HepG2 (cell line): ENCODE results near the gene SYTL5. TPM values are rescaled to one million over a fixed set of nuclear protein-coding genes. Genes with fewer than 3 reads are reported as not detected.

ENCODE experiments used
- ATAC-seq: fragments of 200-7000 bp; cut with Tn5 transposase; 3 replicates; pipeline ENCODE4 v1.9.1; 2020; ENCODE audit warnings: mild to moderate bottlenecking, moderate library complexity
- BruUV-seq: library from RNA; stranded (reverse); fragments of 400-500 nt; replicated peaks from 2 replicates; lab custom pipeline; 2021; lab: Mats Ljungman, UMichigan
- CTCF ChIA-PET: fragments of 300-600 bp; formaldehyde crosslinking; extraction: SDS; loops from one replicate; lab custom pipeline; 2021; ENCODE audit warnings: low total read pairs, inconsistent platforms, low intra/inter-chr PET ratio; lab: Yijun Ruan, JAX
- POLR2A ChIA-PET: fragments of 350-600 bp; sonication (Branson Sonifier 250); formaldehyde crosslinking; loops from one replicate; lab custom pipeline; 2020; ENCODE audit warnings: antibody characterized with exemption, inconsistent platforms; lab: Yijun Ruan, JAX
- DNase-seq: peaks from one replicate; pipeline ENCODE4 v3.0.0-alpha.2; 2015; ENCODE audit warnings: low spot score
- FAIRE-seq: peaks from 3 replicates; lab custom pipeline; 2011; peaks lifted over from hg19 to GRCh38; lab: Jason Lieb, UNC
- H2AFZ ChIP-seq: one replicate; pipeline ENCODE4 v1.6.1; 2011; ENCODE audit warnings: low read length, inconsistent platforms
- H3K27ac ChIP-seq: fragments of 300-600 bp; 3 replicates; pipeline ENCODE4 v1.8.0; 2011; ENCODE audit warnings: mixed run types, mild to moderate bottlenecking, mixed read lengths, low read length, inconsistent platforms; ENCODE audit not compliant: insufficient read depth; ENCODE audit errors: extremely low read length
- H3K27me3 ChIP-seq, 2 experiments: fragments of 200-600 bp in 1 of 2; 2 replicates in 1 of 2; 3 replicates in 1 of 2; pipeline versions ENCODE4 v1.6.0 to v1.8.0; 2011; ENCODE audit warnings: low read length in 2 of 2, mild to moderate bottlenecking in 2 of 2, moderate library complexity in 2 of 2, inconsistent platforms in 1 of 2; ENCODE audit not compliant: insufficient read depth in 2 of 2, control insufficient read depth in 1 of 2
- H3K36me3 ChIP-seq, 2 experiments: fragments of 200-600 bp in 1 of 2; replicated peaks in 1 of 2; 2 replicates in 1 of 2; 3 replicates in 1 of 2; pipeline versions ENCODE4 v1.5.1 to v1.8.0; 2011; ENCODE audit warnings: low read length in 2 of 2, inconsistent platforms in 1 of 2; ENCODE audit not compliant: insufficient read depth in 2 of 2, control insufficient read depth in 1 of 2
- H3K4me1 ChIP-seq: 2 replicates; pipeline ENCODE4 v1.5.1; 2012; ENCODE audit warnings: low read length, inconsistent platforms; ENCODE audit not compliant: insufficient read depth
- H3K4me2 ChIP-seq: 2 replicates; pipeline ENCODE4 v1.6.0; 2011; ENCODE audit warnings: low read depth, low read length, inconsistent platforms
- H3K4me3 ChIP-seq, 3 experiments: fragments of 200-600 bp in 1 of 3; sonication (generic), shearing (Covaris generic) in 1 of 3; replicated peaks in 1 of 3; 2 replicates each; pipeline ENCODE4 v1.5.1; 2011 to 2016; ENCODE audit warnings: low read length in 3 of 3, inconsistent platforms in 2 of 3, low read depth in 2 of 3, mild to moderate bottlenecking in 2 of 3, control low read depth in 1 of 3, mixed read lengths in 1 of 3; ENCODE audit not compliant: insufficient read depth in 1 of 3
- H3K79me2 ChIP-seq: one replicate; pipeline ENCODE4 v1.6.1; 2011; ENCODE audit warnings: low read length, inconsistent platforms; ENCODE audit not compliant: insufficient read depth
- H3K9ac ChIP-seq: 2 replicates; pipeline ENCODE4 v1.6.0; 2011; ENCODE audit warnings: mild to moderate bottlenecking, low read depth, low read length, inconsistent platforms; ENCODE audit not compliant: insufficient read depth
- H3K9me3 ChIP-seq: 2 replicates; pipeline ENCODE4 v1.5.1; 2012; ENCODE audit warnings: mild to moderate bottlenecking, low read length
- H4K20me1 ChIP-seq: 2 replicates; pipeline ENCODE4 v1.6.0; 2011; ENCODE audit warnings: inconsistent platforms, mild to moderate bottlenecking, low read length, moderate library complexity; ENCODE audit not compliant: insufficient read depth
- EEA1 ChIP-seq: sonication (generic); formaldehyde crosslinking; IDR thresholded peaks from 2 replicates; pipeline ENCODE4 v1.5.1; 2020; ENCODE audit warnings: mild to moderate bottlenecking, missing genetic modification reagents, borderline replicate concordance
- LCORL ChIP-seq, 2 experiments: fragments of 450-650 bp in 1 of 2; sonication (generic) in 1 of 2; formaldehyde crosslinking in 1 of 2; IDR thresholded peaks; 2 replicates each; pipeline versions ENCODE4 v1.5.0 to v1.6.1; 2017 to 2020; ENCODE audit warnings: antibody characterized with exemption in 1 of 2, missing genetic modification reagents in 1 of 2
- MXD4 ChIP-seq: IDR thresholded peaks from 2 replicates; pipeline ENCODE4 v1.6.1; 2016; ENCODE audit warnings: mild to moderate bottlenecking, missing biosample characterization, missing genetic modification reagents
- TOPORS ChIP-seq: sonication (generic); formaldehyde crosslinking; IDR thresholded peaks from 2 replicates; pipeline ENCODE4 v1.8.0; 2023; ENCODE audit warnings: mild to moderate bottlenecking, missing genetic modification reagents
- U2AF2 ChIP-seq: fragments of 200-400 bp; formaldehyde crosslinking; IDR thresholded peaks from 2 replicates; pipeline ENCODE4 v1.6.1; 2017; ENCODE audit warnings: low read depth, mild to moderate bottlenecking, low read length
- ZNF253 ChIP-seq: sonication (generic); formaldehyde crosslinking; IDR thresholded peaks from 2 replicates; pipeline ENCODE4 v1.8.0; 2022; ENCODE audit warnings: mild to moderate bottlenecking, missing genetic modification reagents, borderline replicate concordance
- ZNF703 ChIP-seq: sonication (generic); formaldehyde crosslinking; IDR thresholded peaks from 2 replicates; pipeline ENCODE4 v1.5.1; 2020; ENCODE audit warnings: missing genetic modification reagents, mild to moderate bottlenecking, moderate library complexity, borderline replicate concordance
- in situ Hi-C: cut with HindIII; loops from 2 replicates; pipeline ENCODE4 v1.10.0; 2017; ENCODE audit warnings: low pct_unique_long_range_greater_than_20kb; ENCODE audit not compliant: extremely low pct_ligation_motif_present
- intact Hi-C: fragments of 100-400 bp; cut with micrococcal nuclease; formaldehyde crosslinking; loops from one replicate; pipeline ENCODE4 v1.10.0; 2022; ENCODE audit not compliant: unreplicated experiment
- polyA plus RNA-seq, 8 experiments: library from polyadenylated mRNA; depleted of rRNA in 3 of 8; stranded (reverse) in 7 of 8; unstranded in 1 of 8; fragments of >200 nt; fragmentation: Illumina TruSeq in 4 of 8; extraction: Trizol in 4 of 8; gene quantifications; 2 replicates each; pipeline versions ENCODE4 v1.2.1 to v1.2.3, GENCODE V29; 2011 to 2016; ENCODE audit warnings: low read depth in 4 of 8, missing spikeins in 1 of 8, mixed read lengths in 1 of 8; ENCODE audit not compliant: insufficient read depth in 1 of 8
- total RNA-seq, 5 experiments: library from RNA; depleted of rRNA; stranded (reverse); fragments of >200 nt; fragmentation: Illumina TruSeq; extraction: Trizol; gene quantifications; 2 replicates each; pipeline ENCODE4 v1.2.3, GENCODE V29; 2016; ENCODE audit warnings: low read depth in 1 of 5
- TF ChIP-seq, protein P1 (sequence below): sonication (generic); formaldehyde crosslinking; conservative IDR thresholded peaks from 2 replicates; pipeline ENCODE4 v1.4.0; 2020; ENCODE audit warnings: missing genetic modification reagents

SYTL5 gene
- total and polyA plus RNA-seq, 2 of the 13 experiments (the other 11 are each of a cell fraction or from before 2014, with no cell fraction given): not detected

GRCh38 chrX:38163193-38163592, 156.8 kb downstream of the SYTL5 start:
- H3K4me3 ChIP-seq: no peak overlapping the region
- no TSS peak for BruUV-seq
- H3K27ac ChIP-seq: no peak overlapping the region
- H3K36me3 ChIP-seq: no peaks in the 10 kb centered on the region
- no peak for DNase-seq
- no peaks in the 10 kb centered on the region for H3K27me3 ChIP-seq
- ChIA-PET CTCF (no interaction called here), POLR2A (no interaction called here)
- no peak for TF ChIP-seq U2AF2
- no peak for TF ChIP-seq LCORL (IDR thresholded peaks at IDR 0.05)
- no peak for TF ChIP-seq LCORL (CRISPR knock-in tag; IDR thresholded peaks at IDR 0.05)
- TF ChIP-seq TOPORS (CRISPR knock-in tag): no peak
- no peak for TF ChIP-seq ZNF253
- TF ChIP-seq, protein P1, sequence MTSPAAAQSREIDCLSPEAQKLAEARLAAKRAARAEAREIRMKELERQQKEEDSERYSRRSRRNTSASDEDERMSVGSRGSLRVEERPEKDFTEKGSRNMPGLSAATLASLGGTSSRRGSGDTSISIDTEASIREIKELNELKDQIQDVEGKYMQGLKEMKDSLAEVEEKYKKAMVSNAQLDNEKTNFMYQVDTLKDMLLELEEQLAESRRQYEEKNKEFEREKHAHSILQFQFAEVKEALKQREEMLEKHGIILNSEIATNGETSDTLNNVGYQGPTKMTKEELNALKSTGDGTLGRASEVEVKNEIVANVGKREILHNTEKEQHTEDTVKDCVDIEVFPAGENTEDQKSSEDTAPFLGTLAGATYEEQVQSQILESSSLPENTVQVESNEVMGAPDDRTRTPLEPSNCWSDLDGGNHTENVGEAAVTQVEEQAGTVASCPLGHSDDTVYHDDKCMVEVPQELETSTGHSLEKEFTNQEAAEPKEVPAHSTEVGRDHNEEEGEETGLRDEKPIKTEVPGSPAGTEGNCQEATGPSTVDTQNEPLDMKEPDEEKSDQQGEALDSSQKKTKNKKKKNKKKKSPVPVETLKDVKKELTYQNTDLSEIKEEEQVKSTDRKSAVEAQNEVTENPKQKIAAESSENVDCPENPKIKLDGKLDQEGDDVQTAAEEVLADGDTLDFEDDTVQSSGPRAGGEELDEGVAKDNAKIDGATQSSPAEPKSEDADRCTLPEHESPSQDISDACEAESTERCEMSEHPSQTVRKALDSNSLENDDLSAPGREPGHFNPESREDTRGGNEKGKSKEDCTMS (CRISPR knock-in tag): no peak
- no peak for TF ChIP-seq MXD4
- no peak for TF ChIP-seq EEA1 (CRISPR knock-in tag)
- no peak for TF ChIP-seq ZNF703 (CRISPR knock-in tag)
- no peaks in the 10 kb centered on the region for H4K20me1 ChIP-seq
- no peak for ATAC-seq
- H3K4me2 ChIP-seq: no peak overlapping the region
- no peaks in the 10 kb centered on the region for H3K4me1 ChIP-seq
- FAIRE-seq: no peak
- no peaks in the 10 kb centered on the region for H3K9me3 ChIP-seq
- H3K9ac ChIP-seq: no peak overlapping the region
- H3K79me2 ChIP-seq: no peaks in the 10 kb centered on the region
- in situ Hi-C loops (no loop called here), intact Hi-C loops (no loop called here)
- H2AFZ ChIP-seq: no peak overlapping the region
